C4-2B (cell line): Measurements from ENCODE around the gene ABI1.

Source experiments
- H3K27ac ChIP-seq: fragments of 450-650 bp; 2 replicates; pipeline ENCODE4 v1.5.1; 2017
- CTCF ChIP-seq: fragments of 450-650 bp; conservative IDR thresholded peaks from 2 replicates; pipeline ENCODE4 v1.5.1; 2017; ENCODE audit warnings: mild to moderate bottlenecking
- ZFX ChIP-seq: fragments of 450-650 bp; IDR thresholded peaks from 2 replicates; pipeline ENCODE4 v1.6.1; 2017

The ABI1 gene

GRCh38 chr10:26725837-26726727 lies 134.7 kb downstream of the ABI1 start:
- TF ChIP-seq ZFX (no peak), CTCF (peak; percentile 86)
- no peak overlapping the region for H3K27ac ChIP-seq

GRCh38 chr10:26723016-26723415 lies 137.7 kb downstream of the ABI1 start:
- no peak overlapping the region for H3K27ac ChIP-seq
- TF ChIP-seq CTCF, result no peak
- no peak for TF ChIP-seq ZFX

GRCh38 chr10:26721561-26721960 lies 139.2 kb downstream of the ABI1 start:
- no peak for TF ChIP-seq ZFX
- no peak for TF ChIP-seq CTCF
- no peak overlapping the region for H3K27ac ChIP-seq

DNA sequence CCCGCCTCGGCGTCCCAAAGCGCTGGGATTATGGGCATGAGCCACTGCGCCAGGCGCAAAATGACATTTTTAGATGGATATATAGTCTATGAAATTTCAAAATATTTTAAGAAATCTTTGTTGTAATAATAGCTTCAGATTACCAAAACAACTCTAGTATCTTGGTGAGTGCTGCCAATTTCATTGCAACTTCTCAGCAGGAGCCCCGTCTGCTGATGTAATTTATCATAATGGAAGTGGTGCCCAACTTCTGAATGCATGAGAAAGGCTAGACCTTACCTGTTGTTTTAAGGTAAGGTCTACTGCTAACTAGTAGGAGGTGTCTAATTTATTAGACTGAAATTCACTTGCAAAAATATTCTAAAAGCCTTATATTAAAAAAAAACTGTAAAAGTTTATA lies 143.3 kb downstream of the ABI1 start:
- no peak overlapping the region for H3K27ac ChIP-seq
- TF ChIP-seq ZFX, result no peak
- no peak for TF ChIP-seq CTCF

GRCh38 chr10:26715137-26715487 lies 145.6 kb downstream of the ABI1 start:
- no peak overlapping the region for H3K27ac ChIP-seq
- TF ChIP-seq CTCF (no peak), ZFX (no peak)

GRCh38 chr10:26714415-26715136 lies 146.2 kb downstream of the ABI1 start:
- H3K27ac ChIP-seq, result no peak overlapping the region
- TF ChIP-seq CTCF, result no peak

- no peak overlapping the region for H3K27ac ChIP-seq
- no peak for TF ChIP-seq CTCF
- no peak for TF ChIP-seq ZFX
Observed at GRCh38 chr10:26711324-26711723, 149.4 kb downstream of the ABI1 start.
